ENCODE data around the gene CBX5.
A peak's percentile ranks its signal among the peaks of the same experiment; 100 is the strongest.
"Not testable (repeated sequence)": the region's sequence is repeated elsewhere in the genome, so short reads cannot be mapped to it uniquely, and the experiment has no call there.

The CBX5 gene

GRCh38 chr12:54191550-54192022 lies 88.3 kb downstream of the CBX5 start:
- Histone ChIP-seq H3K36me3 (peaks cover 6% of the 10 kb centered on the region), H3K27ac (peak overlapping the region; percentile 52), H3K4me3 (ENCODE audit: low read depth, low read length) (no peak overlapping the region), H3K9me3 (ENCODE audit: severe bottlenecking) (no peaks in the 10 kb centered on the region), H3K27me3 (ENCODE audit: insufficient read depth, low read depth, severe bottlenecking) (no peaks in the 10 kb centered on the region)
- TF ChIP-seq, protein P1, sequence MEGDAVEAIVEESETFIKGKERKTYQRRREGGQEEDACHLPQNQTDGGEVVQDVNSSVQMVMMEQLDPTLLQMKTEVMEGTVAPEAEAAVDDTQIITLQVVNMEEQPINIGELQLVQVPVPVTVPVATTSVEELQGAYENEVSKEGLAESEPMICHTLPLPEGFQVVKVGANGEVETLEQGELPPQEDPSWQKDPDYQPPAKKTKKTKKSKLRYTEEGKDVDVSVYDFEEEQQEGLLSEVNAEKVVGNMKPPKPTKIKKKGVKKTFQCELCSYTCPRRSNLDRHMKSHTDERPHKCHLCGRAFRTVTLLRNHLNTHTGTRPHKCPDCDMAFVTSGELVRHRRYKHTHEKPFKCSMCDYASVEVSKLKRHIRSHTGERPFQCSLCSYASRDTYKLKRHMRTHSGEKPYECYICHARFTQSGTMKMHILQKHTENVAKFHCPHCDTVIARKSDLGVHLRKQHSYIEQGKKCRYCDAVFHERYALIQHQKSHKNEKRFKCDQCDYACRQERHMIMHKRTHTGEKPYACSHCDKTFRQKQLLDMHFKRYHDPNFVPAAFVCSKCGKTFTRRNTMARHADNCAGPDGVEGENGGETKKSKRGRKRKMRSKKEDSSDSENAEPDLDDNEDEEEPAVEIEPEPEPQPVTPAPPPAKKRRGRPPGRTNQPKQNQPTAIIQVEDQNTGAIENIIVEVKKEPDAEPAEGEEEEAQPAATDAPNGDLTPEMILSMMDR (IDR thresholded peaks at IDR 0.05; ENCODE audit: low read depth, low read length), result peak; percentile 88
- DNase-seq, result peak; percentile 86

- Histone ChIP-seq H3K4me3 (ENCODE audit: low read depth, low read length) (no peak overlapping the region), H3K27ac (peak overlapping the region; percentile 48), H3K36me3 (peaks cover 10% of the 10 kb centered on the region), H3K9me3 (ENCODE audit: severe bottlenecking) (no peaks in the 10 kb centered on the region), H3K27me3 (ENCODE audit: insufficient read depth, low read depth, severe bottlenecking) (no peaks in the 10 kb centered on the region)
- TF ChIP-seq, protein P1 (IDR thresholded peaks at IDR 0.05; ENCODE audit: low read depth, low read length), result no peak
- DNase-seq, result no peak
Observed at GRCh38 chr12:54191126-54191525, 88.8 kb downstream of the CBX5 start.

DNA sequence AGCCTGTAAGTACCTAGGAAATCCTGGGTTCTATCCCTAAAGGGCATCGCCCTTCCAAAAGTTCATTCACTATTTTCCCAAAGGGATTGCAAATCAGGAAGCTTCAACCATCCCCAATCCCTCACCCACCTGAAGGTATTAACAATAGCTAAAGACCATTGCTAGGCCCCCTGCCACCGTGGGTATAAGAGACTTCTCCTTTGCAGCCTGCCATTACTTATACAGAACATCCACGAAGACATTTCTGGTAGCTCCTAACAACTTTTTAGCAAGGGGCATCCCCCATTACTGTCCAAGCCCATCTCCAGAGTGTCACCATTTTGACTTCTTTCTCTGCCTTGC lies 90.8 kb downstream of the CBX5 start:
- no peak for DNase-seq
- no peaks in the 10 kb centered on the region for H3K27me3 ChIP-seq (ENCODE audit: insufficient read depth, low read depth, severe bottlenecking)
- H3K27ac ChIP-seq, result peak overlapping the region; percentile 38; the same call in 1 of the 2 replicates
- TF ChIP-seq, protein P1 (IDR thresholded peaks at IDR 0.05; ENCODE audit: low read depth, low read length), result no peak
- H3K9me3 ChIP-seq (ENCODE audit: severe bottlenecking), result no peaks in the 10 kb centered on the region
- peaks cover 12% of the 10 kb centered on the region for H3K36me3 ChIP-seq
- H3K4me3 ChIP-seq (ENCODE audit: low read depth, low read length), result peak overlapping the region; percentile 3; the same call in 1 of the 2 replicates

DNA sequence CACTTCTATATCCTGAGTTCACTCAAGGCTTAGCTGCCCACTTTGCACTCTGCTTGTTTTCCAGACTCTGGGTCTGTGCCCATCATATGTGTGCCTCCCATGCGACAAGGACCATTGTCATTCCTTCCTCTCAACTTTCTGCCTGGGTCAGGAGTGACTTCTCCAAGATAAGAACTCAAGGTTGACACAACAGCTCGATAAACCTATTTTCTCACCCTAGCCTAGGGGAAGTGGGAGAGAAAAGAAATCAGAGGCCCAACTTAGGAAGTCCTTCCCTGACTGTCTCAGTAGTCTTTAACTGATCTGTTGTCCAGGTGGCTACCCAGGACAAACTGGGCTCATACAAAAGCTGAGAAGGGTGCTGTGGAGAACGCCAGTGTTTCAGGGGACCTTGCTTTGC lies 92.8 kb downstream of the CBX5 start:
- no peak overlapping the region for H3K4me3 ChIP-seq (ENCODE audit: low read depth, low read length)
- TF ChIP-seq, protein P1 (IDR thresholded peaks at IDR 0.05; ENCODE audit: low read depth, low read length), result no peak
- H3K36me3 ChIP-seq, result peaks cover 23% of the 10 kb centered on the region
- no peak overlapping the region for H3K27ac ChIP-seq
- H3K9me3 ChIP-seq (ENCODE audit: severe bottlenecking), result no peaks in the 10 kb centered on the region
- no peaks in the 10 kb centered on the region for H3K27me3 ChIP-seq (ENCODE audit: insufficient read depth, low read depth, severe bottlenecking)
- no peak for DNase-seq

DNA sequence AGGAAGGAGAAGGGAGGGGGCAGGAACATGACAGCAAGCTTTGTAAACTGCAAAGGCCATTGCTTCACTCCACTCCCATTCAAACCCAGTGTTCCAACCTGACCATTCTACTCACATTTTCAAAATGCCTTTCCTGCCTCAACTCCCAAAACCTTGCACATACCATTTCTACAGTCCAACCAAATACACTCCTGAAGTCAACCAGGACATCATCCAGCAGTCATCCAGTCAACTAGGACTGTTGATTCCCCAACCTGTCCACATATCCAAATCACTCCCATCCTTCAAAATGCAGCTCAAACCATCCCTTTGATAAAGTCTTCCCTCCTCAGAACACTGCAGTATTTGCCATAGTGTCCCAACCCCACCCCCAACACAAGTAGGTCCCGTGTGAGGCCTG lies 94.0 kb downstream of the CBX5 start:
- no peak overlapping the region for H3K4me3 ChIP-seq (ENCODE audit: low read depth, low read length)
- TF ChIP-seq, protein P1 (IDR thresholded peaks at IDR 0.05; ENCODE audit: low read depth, low read length), result no peak
- H3K36me3 ChIP-seq, result peaks cover 30% of the 10 kb centered on the region
- peak overlapping the region; percentile 44; the same call in 1 of the 2 replicates for H3K27ac ChIP-seq
- H3K9me3 ChIP-seq (ENCODE audit: severe bottlenecking), result no peaks in the 10 kb centered on the region
- no peak for DNase-seq
- no peaks in the 10 kb centered on the region for H3K27me3 ChIP-seq (ENCODE audit: insufficient read depth, low read depth, severe bottlenecking)

- peak overlapping the region; percentile 86 for H3K27ac ChIP-seq
- H3K9me3 ChIP-seq (ENCODE audit: severe bottlenecking); H3K27me3 ChIP-seq (ENCODE audit: insufficient read depth, low read depth, severe bottlenecking); H3K4me3 ChIP-seq (ENCODE audit: low read depth, low read length); DNase-seq: not testable (repeated sequence)
- H3K36me3 ChIP-seq, result peaks cover 30% of the 10 kb centered on the region
Observed at GRCh38 chr12:54185297-54185696, 94.6 kb downstream of the CBX5 start.
